ENCODE data around the gene SDK1.

DNA sequence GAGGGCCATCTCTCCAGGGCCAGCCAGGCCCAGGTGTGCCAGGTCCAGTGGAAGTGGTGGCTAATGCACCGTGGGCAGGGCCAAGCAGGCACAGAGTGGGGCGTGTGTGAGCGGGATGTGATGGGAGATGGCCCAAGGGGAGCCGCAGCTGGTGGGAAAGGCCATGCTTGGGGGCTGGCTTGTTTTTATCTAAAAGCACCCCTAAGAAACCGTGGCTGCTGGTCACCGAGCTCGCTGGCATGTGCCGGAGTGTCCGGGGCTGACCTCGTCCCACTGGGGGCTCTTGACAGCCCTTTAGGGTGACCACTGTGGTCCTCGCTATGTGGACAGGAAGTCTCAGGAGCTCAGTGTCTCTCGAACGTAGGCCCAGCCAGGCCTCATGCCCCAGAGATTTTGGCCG is 798.6 kb downstream of the SDK1 start:
- TF ChIP-seq, protein P1, sequence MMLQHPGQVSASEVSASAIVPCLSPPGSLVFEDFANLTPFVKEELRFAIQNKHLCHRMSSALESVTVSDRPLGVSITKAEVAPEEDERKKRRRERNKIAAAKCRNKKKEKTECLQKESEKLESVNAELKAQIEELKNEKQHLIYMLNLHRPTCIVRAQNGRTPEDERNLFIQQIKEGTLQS (IDR thresholded peaks at IDR 0.05), result no peak
- TF ChIP-seq, protein P2, sequence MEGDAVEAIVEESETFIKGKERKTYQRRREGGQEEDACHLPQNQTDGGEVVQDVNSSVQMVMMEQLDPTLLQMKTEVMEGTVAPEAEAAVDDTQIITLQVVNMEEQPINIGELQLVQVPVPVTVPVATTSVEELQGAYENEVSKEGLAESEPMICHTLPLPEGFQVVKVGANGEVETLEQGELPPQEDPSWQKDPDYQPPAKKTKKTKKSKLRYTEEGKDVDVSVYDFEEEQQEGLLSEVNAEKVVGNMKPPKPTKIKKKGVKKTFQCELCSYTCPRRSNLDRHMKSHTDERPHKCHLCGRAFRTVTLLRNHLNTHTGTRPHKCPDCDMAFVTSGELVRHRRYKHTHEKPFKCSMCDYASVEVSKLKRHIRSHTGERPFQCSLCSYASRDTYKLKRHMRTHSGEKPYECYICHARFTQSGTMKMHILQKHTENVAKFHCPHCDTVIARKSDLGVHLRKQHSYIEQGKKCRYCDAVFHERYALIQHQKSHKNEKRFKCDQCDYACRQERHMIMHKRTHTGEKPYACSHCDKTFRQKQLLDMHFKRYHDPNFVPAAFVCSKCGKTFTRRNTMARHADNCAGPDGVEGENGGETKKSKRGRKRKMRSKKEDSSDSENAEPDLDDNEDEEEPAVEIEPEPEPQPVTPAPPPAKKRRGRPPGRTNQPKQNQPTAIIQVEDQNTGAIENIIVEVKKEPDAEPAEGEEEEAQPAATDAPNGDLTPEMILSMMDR (IDR thresholded peaks at IDR 0.05; ENCODE audit: low read depth, low read length, missing input control), result no peak
- no peak for TF ChIP-seq TAF1 (conservative IDR thresholded peaks at IDR 0.05)
- TF ChIP-seq, protein P3, sequence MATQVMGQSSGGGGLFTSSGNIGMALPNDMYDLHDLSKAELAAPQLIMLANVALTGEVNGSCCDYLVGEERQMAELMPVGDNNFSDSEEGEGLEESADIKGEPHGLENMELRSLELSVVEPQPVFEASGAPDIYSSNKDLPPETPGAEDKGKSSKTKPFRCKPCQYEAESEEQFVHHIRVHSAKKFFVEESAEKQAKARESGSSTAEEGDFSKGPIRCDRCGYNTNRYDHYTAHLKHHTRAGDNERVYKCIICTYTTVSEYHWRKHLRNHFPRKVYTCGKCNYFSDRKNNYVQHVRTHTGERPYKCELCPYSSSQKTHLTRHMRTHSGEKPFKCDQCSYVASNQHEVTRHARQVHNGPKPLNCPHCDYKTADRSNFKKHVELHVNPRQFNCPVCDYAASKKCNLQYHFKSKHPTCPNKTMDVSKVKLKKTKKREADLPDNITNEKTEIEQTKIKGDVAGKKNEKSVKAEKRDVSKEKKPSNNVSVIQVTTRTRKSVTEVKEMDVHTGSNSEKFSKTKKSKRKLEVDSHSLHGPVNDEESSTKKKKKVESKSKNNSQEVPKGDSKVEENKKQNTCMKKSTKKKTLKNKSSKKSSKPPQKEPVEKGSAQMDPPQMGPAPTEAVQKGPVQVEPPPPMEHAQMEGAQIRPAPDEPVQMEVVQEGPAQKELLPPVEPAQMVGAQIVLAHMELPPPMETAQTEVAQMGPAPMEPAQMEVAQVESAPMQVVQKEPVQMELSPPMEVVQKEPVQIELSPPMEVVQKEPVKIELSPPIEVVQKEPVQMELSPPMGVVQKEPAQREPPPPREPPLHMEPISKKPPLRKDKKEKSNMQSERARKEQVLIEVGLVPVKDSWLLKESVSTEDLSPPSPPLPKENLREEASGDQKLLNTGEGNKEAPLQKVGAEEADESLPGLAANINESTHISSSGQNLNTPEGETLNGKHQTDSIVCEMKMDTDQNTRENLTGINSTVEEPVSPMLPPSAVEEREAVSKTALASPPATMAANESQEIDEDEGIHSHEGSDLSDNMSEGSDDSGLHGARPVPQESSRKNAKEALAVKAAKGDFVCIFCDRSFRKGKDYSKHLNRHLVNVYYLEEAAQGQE (IDR thresholded peaks at IDR 0.05), result no peak
- TF ChIP-seq JUND (IDR thresholded peaks at IDR 0.05), result no peak
- no peak for TF ChIP-seq GABPA (IDR thresholded peaks at IDR 0.05 in 1 of 2, conservative IDR thresholded peaks at IDR 0.05 in 1 of 2)
- TF ChIP-seq RAD21 (IDR thresholded peaks at IDR 0.05), result no peak
- no peak for TF ChIP-seq HNF4A (conservative IDR thresholded peaks at IDR 0.05)
- TF ChIP-seq MAX (IDR thresholded peaks at IDR 0.05), result no peak
- no peak for TF ChIP-seq ZBTB33 (IDR thresholded peaks at IDR 0.05)

Measured in liver (tissue), 3 donors.